Measurements from ENCODE around the gene SEC14L1.

GRCh38 chr17:77153999-77154586 is 13.3 kb downstream of the SEC14L1 start:
- no peak for TF ChIP-seq POLR2A (IDR thresholded peaks at IDR 0.05; ENCODE audit: low read depth, low read length)
- TF ChIP-seq TAF1 (IDR thresholded peaks at IDR 0.05; ENCODE audit: low read depth, low read length): no peak
- TF ChIP-seq POLR2AphosphoS5 (IDR thresholded peaks at IDR 0.05; ENCODE audit: low read depth, low read length): no peak
- TF ChIP-seq SPI1 (IDR thresholded peaks at IDR 0.05; ENCODE audit: low read depth, low read length): no peak
- no peak for TF ChIP-seq POU2F2 (IDR thresholded peaks at IDR 0.05; ENCODE audit: low read depth, low read length)
